Measurements from ENCODE around the gene CBX1. TPM values are rescaled to one million over a fixed set of nuclear protein-coding genes. Genes with fewer than 3 reads are reported as not detected.
"Not testable (repeated sequence)": the region's sequence is repeated elsewhere in the genome, so short reads cannot be mapped to it uniquely, and the experiment has no call there.

CBX1 gene
- total RNA-seq, 3 donors from 2014 or later (not counting 1 experiment from before 2014, with no cell fraction given): 16.9 to 25.4 (median 22.6) TPM

GRCh38 chr17:48074322-48075081 is 26.8 kb downstream of the CBX1 start:
- no peaks in the 10 kb centered on the region for H3K36me3 Mint-ChIP-seq
- no peaks in the 10 kb centered on the region for H3K27me3 ChIP-seq (ENCODE audit: control insufficient read depth, insufficient read depth, low read length)
- H3K4me1 Mint-ChIP-seq: no peaks in the 10 kb centered on the region
- no peaks in the 10 kb centered on the region for H3K9me3 ChIP-seq (ENCODE audit: control insufficient read depth, insufficient read depth, low read length)
- no peaks in the 10 kb centered on the region for H3K4me1 ChIP-seq (ENCODE audit: control insufficient read depth, insufficient read depth, low read length)
- ATAC-seq (peak; percentile 78 to 92 (median 86)), DNase-seq (peak; percentile 57 to 86)
- H3K36me3 ChIP-seq (ENCODE audit: control insufficient read depth, insufficient read depth, low read length): peaks cover 30% of the 10 kb centered on the region
- H3K4me3 Mint-ChIP-seq: no peak overlapping the region
- 96% methylated on average over 6 of the region's 7 CpGs for WGBS (ENCODE audit: insufficient coverage)
- H3K27ac Mint-ChIP-seq: no peak overlapping the region
- no peak overlapping the region for H3K4me3 ChIP-seq (ENCODE audit: low read length)
- no peaks in the 10 kb centered on the region for H3K9me3 Mint-ChIP-seq
- H3K27ac ChIP-seq (ENCODE audit: low read length): no peak overlapping the region
- H3K27me3 Mint-ChIP-seq (ENCODE audit: low read depth in 2 of 2): no peaks in the 10 kb centered on the region
- intact Hi-C loops (cut with micrococcal nuclease): loop anchor here (1.0 to 10.0 kb wide), 3 partner anchors 37 to 130 kb away; partner anchors contain the start of genes COPZ2 and PNPO
- peak; percentile 82 for TF ChIP-seq CTCF (IDR thresholded peaks at IDR 0.05)

GRCh38 chr17:48073566-48074094 is 27.6 kb downstream of the CBX1 start:
- H3K4me3 ChIP-seq (ENCODE audit: low read length); H3K4me3 Mint-ChIP-seq; H3K4me1 Mint-ChIP-seq; H3K9me3 ChIP-seq (ENCODE audit: control insufficient read depth, insufficient read depth, low read length); H3K27me3 ChIP-seq (ENCODE audit: control insufficient read depth, insufficient read depth, low read length); H3K4me1 ChIP-seq (ENCODE audit: control insufficient read depth, insufficient read depth, low read length); H3K27ac ChIP-seq (ENCODE audit: low read length); DNase-seq; H3K9me3 Mint-ChIP-seq; ATAC-seq; H3K27ac Mint-ChIP-seq; H3K36me3 Mint-ChIP-seq; H3K27me3 Mint-ChIP-seq (ENCODE audit: low read depth in 2 of 2): not testable (repeated sequence)
- peaks cover 30% of the 10 kb centered on the region for H3K36me3 ChIP-seq (ENCODE audit: control insufficient read depth, insufficient read depth, low read length)
- intact Hi-C loops (cut with micrococcal nuclease): loop anchor here (1.0 to 10.0 kb wide), 3 partner anchors 36 to 129 kb away; partner anchors contain the start of genes COPZ2 and PNPO
- 95% methylated on average over 5 of the region's 5 CpGs for WGBS (ENCODE audit: insufficient coverage)

DNA sequence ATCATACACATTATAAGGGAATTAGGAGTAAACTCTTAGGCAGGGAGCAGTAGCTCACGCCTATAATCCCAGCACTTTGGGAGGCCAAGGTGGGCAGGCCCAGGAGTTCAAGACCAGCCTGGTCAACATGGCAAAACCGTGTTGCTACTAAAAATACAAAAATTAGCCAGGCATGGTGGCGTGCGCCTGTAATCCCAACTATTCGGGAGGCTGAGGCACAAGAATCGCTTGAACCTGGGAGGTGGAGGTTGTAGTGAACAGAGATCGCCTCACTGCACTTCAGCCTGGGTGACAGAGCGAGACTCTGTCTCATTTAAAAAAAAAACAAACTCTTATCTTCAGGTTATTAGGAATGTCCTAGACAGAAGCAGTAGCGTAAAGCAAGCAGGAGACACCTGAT is 28.5 kb downstream of the CBX1 start:
- H3K4me3 Mint-ChIP-seq; H3K27ac Mint-ChIP-seq; H3K9me3 Mint-ChIP-seq; H3K27me3 ChIP-seq (ENCODE audit: control insufficient read depth, insufficient read depth, low read length); H3K4me3 ChIP-seq (ENCODE audit: low read length); H3K4me1 Mint-ChIP-seq; ATAC-seq; H3K9me3 ChIP-seq (ENCODE audit: control insufficient read depth, insufficient read depth, low read length); H3K4me1 ChIP-seq (ENCODE audit: control insufficient read depth, insufficient read depth, low read length); H3K36me3 Mint-ChIP-seq; DNase-seq; H3K27ac ChIP-seq (ENCODE audit: low read length); H3K27me3 Mint-ChIP-seq (ENCODE audit: low read depth in 2 of 2): not testable (repeated sequence)
- intact Hi-C loops (cut with micrococcal nuclease): loop anchor here (10.0 kb wide), 1 partner anchor 128 kb away; the partner anchor contains the start of gene PNPO
- H3K36me3 ChIP-seq (ENCODE audit: control insufficient read depth, insufficient read depth, low read length): peaks cover 31% of the 10 kb centered on the region
- WGBS (ENCODE audit: insufficient coverage): 96% methylated on average over 9 of the region's 9 CpGs

DNA sequence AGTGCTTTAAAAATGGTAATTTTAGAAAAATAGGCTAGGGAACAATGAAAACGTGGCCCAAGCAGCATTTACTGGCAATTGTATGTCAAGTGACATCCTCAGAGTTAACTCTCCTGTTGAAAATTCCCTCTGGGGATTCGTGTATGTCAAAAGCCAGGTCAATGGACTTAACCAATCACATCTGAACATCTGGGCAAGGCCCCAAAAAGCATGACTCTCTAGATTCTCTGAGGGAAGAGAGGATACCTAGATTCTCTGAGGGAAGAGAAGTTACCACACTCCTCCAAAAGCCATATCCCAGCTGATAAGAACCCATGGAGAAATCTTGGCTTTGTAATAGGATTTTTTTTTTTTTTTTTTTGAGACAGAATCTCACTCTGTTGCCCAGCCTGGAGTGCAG is 29.6 kb downstream of the CBX1 start:
- Mint-ChIP-seq H3K4me3 (no peak overlapping the region), H3K27me3 (ENCODE audit: low read depth in 2 of 2) (no peaks in the 10 kb centered on the region), H3K9me3 (no peaks in the 10 kb centered on the region), H3K4me1 (no peaks in the 10 kb centered on the region), H3K27ac (no peak overlapping the region), H3K36me3 (no peaks in the 10 kb centered on the region)
- no peak for DNase-seq
- Histone ChIP-seq H3K27me3 (ENCODE audit: control insufficient read depth, insufficient read depth, low read length) (no peaks in the 10 kb centered on the region), H3K4me1 (ENCODE audit: control insufficient read depth, insufficient read depth, low read length) (no peaks in the 10 kb centered on the region), H3K9me3 (ENCODE audit: control insufficient read depth, insufficient read depth, low read length) (no peaks in the 10 kb centered on the region), H3K36me3 (ENCODE audit: control insufficient read depth, insufficient read depth, low read length) (peaks cover 32% of the 10 kb centered on the region), H3K4me3 (ENCODE audit: low read length) (no peak overlapping the region), H3K27ac (ENCODE audit: low read length) (no peak overlapping the region)
- TF ChIP-seq CTCF (IDR thresholded peaks at IDR 0.05): no peak
- intact Hi-C loops (cut with micrococcal nuclease): loop anchor here (10.0 kb wide), 1 partner anchor 127 kb away; the partner anchor contains the start of gene PNPO
- ATAC-seq: no peak
- 81% methylated on average over 2 of the region's 2 CpGs for WGBS (ENCODE audit: insufficient coverage)

Data from natural killer cell (primary cell).